Measurements from ENCODE around the gene NEK7.

- no peak for TF ChIP-seq EZH2 (IDR thresholded peaks at IDR 0.05; ENCODE audit: low read length)
- TF ChIP-seq CTCF (optimal IDR thresholded peaks at IDR 0.05 in 1 of 3, IDR thresholded peaks at IDR 0.05 in 1 of 3, conservative IDR thresholded peaks at IDR 0.05 in 1 of 3; ENCODE audit: extremely low read depth in 1 of 3, insufficient read depth in 2 of 3, low read length in 3 of 3): no peak
Observed at GRCh38 chr1:198113342-198113750, 43.5 kb upstream of the NEK7 start.

Data from keratinocyte (primary cell).